Tibial nerve (tissue), 4 donors: ENCODE measurements around the gene EHHADH. TPM values are rescaled to one million over a fixed set of nuclear protein-coding genes. Genes with fewer than 3 reads are reported as not detected.
"Not testable (repeated sequence)": the region's sequence is repeated elsewhere in the genome, so short reads cannot be mapped to it uniquely, and the experiment has no call there.

ENCODE experiments used
- DNase-seq, 2 donors: peaks; one replicate each; pipeline ENCODE4 v3.0.0-alpha.2; 2019; ENCODE audit warnings: low spot score in 2 of 2
- H3K27ac ChIP-seq, 4 donors: fragments of 200-600 bp; sonication (generic) in 3 of 4; one replicate each; pipeline ENCODE4 v1.5.1; 2017 to 2019; ENCODE audit warnings: mild to moderate bottlenecking in 1 of 4
- H3K27me3 ChIP-seq, 2 donors: fragments of 200-600 bp; sonication (generic) in 1 of 2; one replicate each; pipeline versions ENCODE4 v1.5.1 to v1.6.0; 2017 to 2019
- H3K36me3 ChIP-seq, 3 donors: fragments of 200-600 bp; sonication (generic); one replicate each; pipeline ENCODE4 v1.5.1; 2018 to 2019
- H3K4me1 ChIP-seq, 4 donors: fragments of 200-600 bp; sonication (generic) in 3 of 4; one replicate each; pipeline ENCODE4 v1.5.1; 2017 to 2019
- H3K4me3 ChIP-seq, 4 donors: fragments of 200-600 bp; sonication (generic) in 3 of 4; one replicate each; pipeline ENCODE4 v1.5.1; 2017 to 2019; ENCODE audit warnings: mild to moderate bottlenecking in 1 of 4, moderate library complexity in 1 of 4
- H3K9me3 ChIP-seq, 4 donors: fragments of 200-600 bp; sonication (generic) in 3 of 4; one replicate each; pipeline ENCODE4 v1.5.1; 2017 to 2019
- CTCF ChIP-seq, 5 experiments: fragments of 200-600 bp in 3 of 5; fragments of 450-650 bp in 2 of 5; sonication (generic) in 3 of 5; IDR thresholded peaks; one replicate each; pipeline ENCODE4 v1.5.1; 2016 to 2019; ENCODE audit warnings: antibody characterized with exemption in 5 of 5, mild to moderate bottlenecking in 3 of 5, moderate library complexity in 2 of 5
- EP300 ChIP-seq, 2 donors: sonication (generic); formaldehyde crosslinking; IDR thresholded peaks; one replicate each; pipeline ENCODE4 v1.6.1; 2017; ENCODE audit warnings: antibody characterized with exemption in 2 of 2, mild to moderate bottlenecking in 1 of 2
- POLR2A ChIP-seq, 2 donors: fragments of 450-650 bp; IDR thresholded peaks; one replicate each; pipeline ENCODE4 v1.6.1; 2017; ENCODE audit warnings: antibody characterized with exemption in 2 of 2, mild to moderate bottlenecking in 2 of 2, moderate library complexity in 2 of 2
- WGBS, 2 donors: methylation state at CpG; one replicate each; pipeline ENCODE4 v1.1.5; 2018; 5-methylcytosine and 5-hydroxymethylcytosine counted together
- total RNA-seq, 4 donors: library from RNA; depleted of rRNA; stranded (reverse); fragments of >200 nt; gene quantifications; one replicate each; pipeline ENCODE4 v1.1.0, GENCODE V29; 2016

EHHADH gene
- total RNA-seq, 4 donors from 2014 or later, result 3.1 to 5.2 (median 4.1) TPM

GRCh38 chr3:185233328-185233727 is 20.5 kb downstream of the EHHADH start:
- H3K27ac ChIP-seq, result no peak overlapping the region
- TF ChIP-seq POLR2A (IDR thresholded peaks at IDR 0.05), result no peak
- TF ChIP-seq CTCF (IDR thresholded peaks at IDR 0.05), result no peak
- no peak for TF ChIP-seq EP300 (IDR thresholded peaks at IDR 0.05)
- no peak for DNase-seq
- peaks cover 0 to 55% (median 9%) of the 10 kb centered on the region in 4 donors for H3K9me3 ChIP-seq
- H3K4me1 ChIP-seq, result no peaks in the 10 kb centered on the region
- no peaks in the 10 kb centered on the region for H3K27me3 ChIP-seq
- WGBS, 2 donors, result 92 to 98% methylated on average over 2 of the region's 2 CpGs
- peaks cover 0 to 46% (median 0%) of the 10 kb centered on the region in 3 donors for H3K36me3 ChIP-seq
- H3K4me3 ChIP-seq, result no peak overlapping the region

- WGBS, 2 donors, result 91 to 94% methylated on average over 1 of the region's 1 CpG
- H3K9me3 ChIP-seq, H3K27me3 ChIP-seq, H3K4me3 ChIP-seq, DNase-seq, H3K27ac ChIP-seq, H3K4me1 ChIP-seq: not testable (repeated sequence)
- peaks cover 0 to 18% (median 0%) of the 10 kb centered on the region in 3 donors for H3K36me3 ChIP-seq
Measured at GRCh38 chr3:185226526-185226925, 27.3 kb downstream of the EHHADH start.

- H3K4me3 ChIP-seq, result no peak overlapping the region
- no peaks in the 10 kb centered on the region for H3K9me3 ChIP-seq
- peaks cover 0 to 18% (median 0%) of the 10 kb centered on the region in 3 donors for H3K36me3 ChIP-seq
- no peak overlapping the region for H3K27ac ChIP-seq
- H3K27me3 ChIP-seq, result no peaks in the 10 kb centered on the region
- no peak for TF ChIP-seq POLR2A (IDR thresholded peaks at IDR 0.05)
- no peak for TF ChIP-seq EP300 (IDR thresholded peaks at IDR 0.05)
- TF ChIP-seq CTCF (IDR thresholded peaks at IDR 0.05), result no peak
- no peak for DNase-seq
- H3K4me1 ChIP-seq, result no peaks in the 10 kb centered on the region
Measured at GRCh38 chr3:185225523-185225922, 28.3 kb downstream of the EHHADH start.

GRCh38 chr3:185225080-185225479 is 28.8 kb downstream of the EHHADH start:
- no peak overlapping the region for H3K27ac ChIP-seq
- H3K27me3 ChIP-seq, result no peaks in the 10 kb centered on the region
- H3K4me1 ChIP-seq, result no peaks in the 10 kb centered on the region
- no peaks in the 10 kb centered on the region for H3K9me3 ChIP-seq
- TF ChIP-seq CTCF (IDR thresholded peaks at IDR 0.05) (no peak), EP300 (IDR thresholded peaks at IDR 0.05) (no peak), POLR2A (IDR thresholded peaks at IDR 0.05) (no peak)
- 79 to 94% methylated on average over 1 of the region's 1 CpG for WGBS, 2 donors
- no peak for DNase-seq
- H3K36me3 ChIP-seq, result peaks cover 0 to 18% (median 0%) of the 10 kb centered on the region in 3 donors
- no peak overlapping the region for H3K4me3 ChIP-seq

- Histone ChIP-seq H3K4me3 (no peak overlapping the region), H3K27ac (no peak overlapping the region), H3K9me3 (no peaks in the 10 kb centered on the region), H3K4me1 (peaks cover 0 to 5% (median 0%) of the 10 kb centered on the region in 4 donors), H3K27me3 (no peaks in the 10 kb centered on the region), H3K36me3 (peaks cover 0 to 7% (median 0%) of the 10 kb centered on the region in 3 donors)
- TF ChIP-seq EP300 (IDR thresholded peaks at IDR 0.05) (no peak), POLR2A (IDR thresholded peaks at IDR 0.05) (no peak), CTCF (IDR thresholded peaks at IDR 0.05) (no peak)
- DNase-seq, result no peak
Measured at GRCh38 chr3:185221203-185221602, 32.6 kb downstream of the EHHADH start.

- Histone ChIP-seq H3K27me3 (no peaks in the 10 kb centered on the region), H3K4me1 (peaks cover 0 to 11% (median 0%) of the 10 kb centered on the region in 4 donors), H3K4me3 (peak overlapping the region in 2 of 4 donors; percentile 9 to 31), H3K9me3 (no peaks in the 10 kb centered on the region), H3K36me3 (no peaks in the 10 kb centered on the region), H3K27ac (peak overlapping the region in 3 of 4 donors; percentile 21 to 75 (median 62))
- 14 to 29% methylated on average over 3 of the region's 3 CpGs for WGBS, 2 donors
- no peak for DNase-seq
- TF ChIP-seq POLR2A (IDR thresholded peaks at IDR 0.05) (no peak), CTCF (IDR thresholded peaks at IDR 0.05) (no peak), EP300 (IDR thresholded peaks at IDR 0.05) (no peak)
Measured at GRCh38 chr3:185216607-185216958, 37.3 kb downstream of the EHHADH start.
